Head of caudate nucleus (tissue), 42 donors: Measurements from ENCODE around the gene ZNF593OS.
A peak's percentile ranks its signal among the peaks of the same experiment; 100 is the strongest.

Source experiments
- DNase-seq, 42 donors: peaks; one replicate each; pipeline versions ENCODE4 v3.0.0 to v3.0.0-alpha.2; 2020 to 2021; ENCODE audit warnings: mixed read lengths in 7 of 42
- intact Hi-C: fragments of 100-400 bp; cut with DNase I; formaldehyde crosslinking; loops from one replicate; pipeline ENCODE4 v1.15.0; 2022

The ZNF593OS gene

GRCh38 chr1:26171084-26172072, at the start of gene ZNF593OS:
TSS of gene ZNF593OS (minus strand) at chr1:26171832. CDS start at chr1:26171661, 171 bp downstream.
- no peak for DNase-seq
- intact Hi-C loops = no loop called here

GRCh38 chr1:26221094-26221493, 49.5 kb upstream of the ZNF593OS start:
- peak in 2 of 42 donors; percentile 3 to 4 for DNase-seq
- intact Hi-C loops = no loop called here

GRCh38 chr1:26220199-26220912, 48.7 kb upstream of the ZNF593OS start:
- no peak for DNase-seq
- intact Hi-C loops = no loop called here

- intact Hi-C loops = no loop called here
- no peak for DNase-seq
Measured at GRCh38 chr1:26218906-26219494, 47.4 kb upstream of the ZNF593OS start.

GRCh38 chr1:26215246-26215645, 43.6 kb upstream of the ZNF593OS start:
- no peak for DNase-seq
- intact Hi-C loops = no loop called here

- intact Hi-C loops = no loop called here
- DNase-seq = no peak
Measured at GRCh38 chr1:26213335-26213905, 41.8 kb upstream of the ZNF593OS start.

GRCh38 chr1:26212726-26213125, 41.1 kb upstream of the ZNF593OS start:
- intact Hi-C loops = no loop called here
- no peak for DNase-seq

- intact Hi-C loops = no loop called here
- no peak for DNase-seq
Measured at GRCh38 chr1:26210147-26210870, 38.7 kb upstream of the ZNF593OS start.

- intact Hi-C loops = no loop called here
Measured at GRCh38 chr1:26203642-26204318, 32.1 kb upstream of the ZNF593OS start.

GRCh38 chr1:26200413-26200812, 28.8 kb upstream of the ZNF593OS start:
- intact Hi-C loops = no loop called here
- no peak for DNase-seq

More at GRCh38 chr1:26203642-26204318, 32.1 kb upstream of the ZNF593OS start:
- DNase-seq = no peak

- intact Hi-C loops = no loop called here
- no peak for DNase-seq
Measured at GRCh38 chr1:26197813-26198212, 26.2 kb upstream of the ZNF593OS start.

GRCh38 chr1:26197301-26197700, 25.7 kb upstream of the ZNF593OS start:
- intact Hi-C loops = no loop called here
- DNase-seq = no peak

- no peak for DNase-seq
- intact Hi-C loops = no loop called here
Measured at GRCh38 chr1:26195805-26196204, 24.2 kb upstream of the ZNF593OS start.

GRCh38 chr1:26191739-26192138, 20.1 kb upstream of the ZNF593OS start:
- intact Hi-C loops = no loop called here
- DNase-seq = no peak

GRCh38 chr1:26190373-26190987, 18.8 kb upstream of the ZNF593OS start, which contains the start of gene CATSPER4:
TSS of gene CATSPER4 (plus strand) at chr1:26190602. CDS start at chr1:26190628, 26 bp downstream.
- peak in 10 of 42 donors; percentile 14 to 65 (median 34) for DNase-seq
- intact Hi-C loops = no loop called here

- intact Hi-C loops = no loop called here
- no peak for DNase-seq
Measured at GRCh38 chr1:26189751-26190275, 18.2 kb upstream of the ZNF593OS start.

- no peak for DNase-seq
- intact Hi-C loops = no loop called here
Measured at GRCh38 chr1:26189331-26189730, 17.7 kb upstream of the ZNF593OS start.
